B cell (primary cell): ENCODE measurements around the gene GPR137. TPM values are rescaled to one million over a fixed set of nuclear protein-coding genes. Genes with fewer than 3 reads are reported as not detected.
A peak's percentile ranks its signal among the peaks of the same experiment; 100 is the strongest.

Source experiments
- ATAC-seq: fragments of 200-7000 bp; cut with Tn5 transposase; one replicate; pipeline ENCODE4 v1.10.0; 2021; ENCODE audit warnings: low read depth, mild to moderate bottlenecking, moderate number of reproducible peaks, moderate library complexity
- CTCF ChIA-PET: fragments of 350-600 bp; sonication (Branson Sonifier 250); formaldehyde crosslinking; loops from one replicate; lab custom pipeline; 2021; ENCODE audit warnings: antibody characterized with exemption, inconsistent platforms; lab: Charles Lee
- POLR2A ChIA-PET: fragments of 350-600 bp; sonication (Branson Sonifier 250); formaldehyde crosslinking; loops from one replicate; lab custom pipeline; 2021; ENCODE audit warnings: antibody characterized with exemption; lab: Charles Lee
- DNase-seq: peaks from one replicate; pipeline ENCODE4 v3.0.0; 2013
- H2AFZ ChIP-seq: 2 replicates; pipeline ENCODE4 v1.6.1; 2012; ENCODE audit warnings: mild to moderate bottlenecking, low read depth, low read length; ENCODE audit not compliant: insufficient read depth, poor library complexity, severe bottlenecking
- H3K27ac ChIP-seq, 2 donors: 1 replicate in 1 of 2; 2 replicates in 1 of 2; pipeline ENCODE4 v1.5.1; 2012 to 2013; ENCODE audit warnings: low read length in 2 of 2, mild to moderate bottlenecking in 2 of 2, moderate library complexity in 1 of 2
- H3K27me3 ChIP-seq, 4 experiments: fragments of 200-600 bp in 1 of 4; sonication (generic) in 1 of 4; replicated peaks in 1 of 4; 1 replicate in 2 of 4; 2 replicates in 2 of 4; pipeline versions ENCODE4 v1.6.1 to v1.7.0; 2013 to 2016; ENCODE audit warnings: low read length in 3 of 4, mild to moderate bottlenecking in 2 of 4, mixed read lengths in 1 of 4, moderate library complexity in 1 of 4; ENCODE audit not compliant: insufficient read depth in 4 of 4, control insufficient read depth in 3 of 4; ENCODE audit errors: control extremely low read depth in 1 of 4
- H3K36me3 ChIP-seq, 2 experiments: replicated peaks in 1 of 2; 1 replicate in 1 of 2; 2 replicates in 1 of 2; pipeline versions ENCODE4 v1.6.1 to v1.7.1; 2013; ENCODE audit warnings: low read length in 1 of 2; ENCODE audit not compliant: insufficient read depth in 2 of 2, control insufficient read depth in 1 of 2; ENCODE audit errors: control extremely low read depth in 1 of 2, extremely low read depth in 1 of 2
- H3K4me1 ChIP-seq, 2 donors: fragments of 200-600 bp in 1 of 2; sonication (generic) in 1 of 2; 1 replicate in 1 of 2; 2 replicates in 1 of 2; pipeline versions ENCODE4 v1.5.1 to v1.6.1; 2013 to 2017; ENCODE audit warnings: low read length in 2 of 2; ENCODE audit not compliant: control insufficient read depth in 2 of 2, insufficient read depth in 2 of 2
- H3K4me2 ChIP-seq: replicated peaks from 2 replicates; pipeline ENCODE3; 2012; ENCODE audit warnings: mild to moderate bottlenecking, low read depth, low read length; ENCODE audit not compliant: poor library complexity, severe bottlenecking
- H3K4me3 ChIP-seq, 5 experiments: fragments of 200-600 bp in 1 of 5; sonication (generic) in 1 of 5; 1 replicate in 3 of 5; 2 replicates in 2 of 5; pipeline versions ENCODE4 v1.5.1 to v1.7.0; 2011 to 2016; ENCODE audit warnings: low read length in 4 of 5, mild to moderate bottlenecking in 4 of 5, low read depth in 2 of 5, control low read depth in 1 of 5, moderate library complexity in 1 of 5; ENCODE audit not compliant: insufficient read depth in 1 of 5; ENCODE audit errors: control extremely low read depth in 1 of 5, extremely low read depth in 1 of 5
- H3K79me2 ChIP-seq: fragments of 200-600 bp; sonication (generic); one replicate; pipeline ENCODE4 v1.6.0; 2016; ENCODE audit warnings: low read length; ENCODE audit not compliant: control insufficient read depth, insufficient read depth
- H3K9ac ChIP-seq: fragments of 200-600 bp; sonication (generic); 2 replicates; pipeline ENCODE4 v1.6.1; 2017; ENCODE audit warnings: mild to moderate bottlenecking, low read length, moderate library complexity
- H3K9me3 ChIP-seq, 3 donors: one replicate each; pipeline versions ENCODE4 v1.6.1 to v1.7.1; 2013; ENCODE audit warnings: low read length in 2 of 3; ENCODE audit not compliant: control insufficient read depth in 2 of 3, insufficient read depth in 1 of 3; ENCODE audit errors: control extremely low read depth in 1 of 3
- H4K20me1 ChIP-seq: 2 replicates; pipeline ENCODE4 v1.6.0; 2012; ENCODE audit warnings: mild to moderate bottlenecking, low read length; ENCODE audit not compliant: insufficient read depth, control insufficient read depth, poor library complexity, severe bottlenecking
- H3K27ac Mint-ChIP-seq: one replicate; pipeline ENCODE4 v1.8.0; 2021; ENCODE audit warnings: mixed read lengths
- H3K27me3 Mint-ChIP-seq: one replicate; pipeline ENCODE4 v1.8.0; 2021; ENCODE audit warnings: mixed read lengths
- H3K4me1 Mint-ChIP-seq: one replicate; pipeline ENCODE4 v1.8.0; 2021; ENCODE audit warnings: mixed read lengths
- H3K4me3 Mint-ChIP-seq: one replicate; pipeline ENCODE4 v1.8.0; 2021; ENCODE audit warnings: mixed read lengths
- H3K9me3 Mint-ChIP-seq: one replicate; pipeline ENCODE4 v1.8.0; 2022; ENCODE audit warnings: mixed read lengths; ENCODE audit not compliant: insufficient read depth
- CTCF ChIP-seq: fragments of 200-600 bp; IDR thresholded peaks from one replicate; pipeline ENCODE4 v1.8.0; 2022; ENCODE audit warnings: antibody characterized with exemption, mild to moderate bottlenecking
- EZH2 ChIP-seq: IDR thresholded peaks from 2 replicates; pipeline ENCODE4 v1.6.1; 2012; ENCODE audit warnings: borderline replicate concordance, low read depth, mild to moderate bottlenecking, moderate library complexity, low read length; ENCODE audit not compliant: insufficient read depth, poor library complexity, severe bottlenecking
- WGBS: methylation state at CpG from one replicate; pipeline ENCODE4 v1.1.5; 2013; ENCODE audit warnings: missing lambda C conversion rate; ENCODE audit not compliant: insufficient coverage; 5-methylcytosine and 5-hydroxymethylcytosine counted together
- intact Hi-C: fragments of 100-400 bp; cut with micrococcal nuclease; formaldehyde crosslinking; loops from one replicate; pipeline ENCODE4 v1.10.0; 2022
- polyA plus RNA-seq: library from polyadenylated mRNA; depleted of rRNA; stranded (reverse); fragments of >200 nt; gene quantifications from 2 replicates; pipeline ENCODE4 v1.2.3, GENCODE V29; 2012
- total RNA-seq, 2 donors: library from RNA; stranded (reverse); fragments of 120-200 nt in 1 of 2; gene quantifications; 1 replicate in 1 of 2; 2 replicates in 1 of 2; pipeline versions ENCODE4 v1.2.3 to v1.2.4, GENCODE V29; 2013 to 2022

The GPR137 gene
- total and polyA plus RNA-seq, 2 donors (not counting 1 experiment from before 2014, with no cell fraction given), result 49.9 to 66.1 TPM

GRCh38 chr11:64268893-64269539 is 16.6 kb upstream of the GPR137 start:
- DNase-seq (no peak), ATAC-seq (peak; percentile 0)
- Histone ChIP-seq H3K79me2 (no peaks in the 10 kb centered on the region), H3K27ac (peak overlapping the region; percentile 89 to 91), H3K4me3 (peak overlapping the region; percentile 40 to 96 (median 83)), H3K9ac (peak overlapping the region; percentile 76), H2AFZ (peak overlapping the region; percentile 75), H3K9me3 (peaks cover 0 to 3% (median 0%) of the 10 kb centered on the region in 3 donors), H3K27me3 (no peaks in the 10 kb centered on the region), H3K36me3 (no peaks in the 10 kb centered on the region), H4K20me1 (no peaks in the 10 kb centered on the region), H3K4me2 (peak overlapping the region; percentile 92), H3K4me1 (peaks cover 14 to 29% of the 10 kb centered on the region in 2 donors)
- Mint-ChIP-seq H3K27ac (peak overlapping the region; percentile 99), H3K9me3 (no peaks in the 10 kb centered on the region), H3K4me1 (peaks cover 19% of the 10 kb centered on the region), H3K4me3 (peak overlapping the region; percentile 100), H3K27me3 (no peaks in the 10 kb centered on the region)
- TF ChIP-seq CTCF (no peak), EZH2 (no peak)
- under 1% methylated on average over 34 of the region's 34 CpGs for WGBS
- ChIA-PET CTCF (interaction anchor here (0.8 to 5.7 kb wide), 7 partner anchors 12 to 64 kb away, joined by 3 to 73 read pairs (median 11); partner anchors contain the start of genes CATSPERZ, ESRRA, FERMT3 and PLCB3), POLR2A (interaction anchor here (0.6 to 4.6 kb wide), 13 partner anchors 15 to 1624 kb away, joined by 3 to 67 read pairs (median 7); partner anchors contain the start of genes BAD, CCDC88B, FERMT3 and GPR137)
- intact Hi-C loops, result loop anchor here (1.0 kb wide), 6 partner anchors 18 to 84 kb away; partner anchors contain the start of genes FKBP2, NUDT22, PLCB3 and TRPT1
